Activated CD8-positive, alpha-beta T cell treated with anti-CD3 and anti-CD28 coated beads for 36 hours (primary cell): ENCODE measurements around the gene ZNF384. TPM values are rescaled to one million over a fixed set of nuclear protein-coding genes. Genes with fewer than 3 reads are reported as not detected.

ENCODE experiments used
- ATAC-seq: fragments of 200-7000 bp; cut with Tn5 transposase; one replicate; pipeline ENCODE4 v1.10.0; 2021; ENCODE audit warnings: mild to moderate bottlenecking, moderate library complexity
- CTCF ChIA-PET: fragments of 350-600 bp; sonication (Branson Sonifier 250); formaldehyde crosslinking; loops from one replicate; lab custom pipeline; 2021; ENCODE audit warnings: antibody characterized with exemption; lab: Charles Lee
- POLR2A ChIA-PET: fragments of 350-600 bp; sonication (Branson Sonifier 250); formaldehyde crosslinking; loops from one replicate; lab custom pipeline; 2021; ENCODE audit warnings: antibody characterized with exemption; lab: Charles Lee
- DNase-seq: peaks from one replicate; pipeline ENCODE4 v3.0.0-alpha.2; 2020
- H3K27ac Mint-ChIP-seq: one replicate; pipeline ENCODE4 v1.8.0; 2021; ENCODE audit warnings: mild to moderate bottlenecking, mixed read lengths
- H3K27me3 Mint-ChIP-seq: one replicate; pipeline ENCODE4 v1.8.0; 2021; ENCODE audit warnings: mixed read lengths
- H3K36me3 Mint-ChIP-seq: one replicate; pipeline ENCODE4 v1.8.0; 2021; ENCODE audit warnings: low read depth, mixed read lengths
- H3K4me1 Mint-ChIP-seq: one replicate; pipeline ENCODE4 v1.8.0; 2021; ENCODE audit warnings: low read depth, mixed read lengths
- H3K4me3 Mint-ChIP-seq: one replicate; pipeline ENCODE4 v1.8.0; 2021; ENCODE audit warnings: mild to moderate bottlenecking, moderate library complexity, mixed read lengths
- H3K9me3 Mint-ChIP-seq: one replicate; pipeline ENCODE4 v1.8.0; 2021; ENCODE audit warnings: mixed read lengths
- CTCF ChIP-seq: fragments of 200-600 bp; IDR thresholded peaks from one replicate; pipeline ENCODE4 v1.8.0; 2022; ENCODE audit warnings: antibody characterized with exemption, mild to moderate bottlenecking
- intact Hi-C: fragments of 100-400 bp; cut with micrococcal nuclease; formaldehyde crosslinking; loops from one replicate; pipeline ENCODE4 v1.10.0; 2022
- total RNA-seq, 2 experiments: library from RNA; stranded (reverse); gene quantifications; one replicate each; pipeline ENCODE4 v1.2.3, GENCODE V29; 2021

The ZNF384 gene
- total RNA-seq, 2 experiments from 2014 or later = 55.2 to 56.7 TPM

- CTCF ChIA-PET = interaction anchor here (0.9 to 6.0 kb wide), 9 partner anchors 9 to 133 kb away, joined by 3 to 41 read pairs (median 4); partner anchors contain the start of genes PTMS and ZNF384
- H3K9me3 Mint-ChIP-seq = no peaks in the 10 kb centered on the region
- DNase-seq (peak; percentile 78), ATAC-seq (peak; percentile 57)
- POLR2A ChIA-PET = interaction anchor here (0.6 to 3.3 kb wide), 17 partner anchors 11 to 181 kb away, joined by 3 to 18 read pairs (median 4); partner anchors contain the start of genes GAPDH and TAPBPL
- H3K4me1 Mint-ChIP-seq = peaks cover 64% of the 10 kb centered on the region
- peak overlapping the region; percentile 100 for H3K27ac Mint-ChIP-seq
- peaks cover 4% of the 10 kb centered on the region for H3K36me3 Mint-ChIP-seq
- intact Hi-C loops = no loop called here
- no peaks in the 10 kb centered on the region for H3K27me3 Mint-ChIP-seq
- H3K4me3 Mint-ChIP-seq = peak overlapping the region; percentile 78
- TF ChIP-seq CTCF = no peak
Measured at GRCh38 chr12:6632026-6632983, 56.9 kb downstream of the ZNF384 start.

GRCh38 chr12:6631549-6631961 is 57.6 kb downstream of the ZNF384 start:
- ChIA-PET CTCF (interaction anchor here (0.9 to 6.0 kb wide), 6 partner anchors 11 to 134 kb away, joined by 3 to 41 read pairs (median 6); partner anchors contain the start of gene PTMS), POLR2A (interaction anchor here (0.6 to 3.3 kb wide), 15 partner anchors 8 to 180 kb away, joined by 3 to 18 read pairs (median 5); partner anchors contain the start of genes GAPDH and TAPBPL)
- H3K36me3 Mint-ChIP-seq = peaks cover 4% of the 10 kb centered on the region
- TF ChIP-seq CTCF = no peak
- no peaks in the 10 kb centered on the region for H3K27me3 Mint-ChIP-seq
- DNase-seq (peak; percentile 42), ATAC-seq (peak; percentile 28)
- intact Hi-C loops = no loop called here
- no peaks in the 10 kb centered on the region for H3K9me3 Mint-ChIP-seq
- H3K4me1 Mint-ChIP-seq = peaks cover 68% of the 10 kb centered on the region
- peak overlapping the region; percentile 100 for H3K27ac Mint-ChIP-seq
- peak overlapping the region; percentile 78 for H3K4me3 Mint-ChIP-seq

- ATAC-seq = no peak
- Mint-ChIP-seq H3K27ac (peak overlapping the region; percentile 100), H3K9me3 (no peaks in the 10 kb centered on the region), H3K27me3 (no peaks in the 10 kb centered on the region), H3K36me3 (peaks cover 4% of the 10 kb centered on the region), H3K4me1 (peaks cover 63% of the 10 kb centered on the region), H3K4me3 (peak overlapping the region; percentile 78)
- TF ChIP-seq CTCF = no peak
- POLR2A ChIA-PET = interaction anchor here (1.3 to 3.3 kb wide), 6 partner anchors 9 to 66 kb away, joined by 3 to 18 read pairs (median 6); no protein-coding TSS in a partner anchor
- intact Hi-C loops = no loop called here
- DNase-seq = no peak
- CTCF ChIA-PET = interaction anchor here (0.8 to 6.0 kb wide), 4 partner anchors 11 to 53 kb away, joined by 3 to 41 read pairs (median 4); no protein-coding TSS in a partner anchor
Measured at GRCh38 chr12:6630736-6631135, 58.4 kb downstream of the ZNF384 start.

GRCh38 chr12:6627616-6628015 is 61.6 kb downstream of the ZNF384 start:
- intact Hi-C loops = no loop called here
- DNase-seq = peak; percentile 53
- ChIA-PET POLR2A (interaction anchor here (1.2 to 2.3 kb wide), 2 partner anchors 8 to 17 kb away, joined by 4 to 7 read pairs; partner anchors contain the start of gene LPAR5), CTCF (interaction anchor here (0.8 to 6.0 kb wide), 5 partner anchors 8 to 138 kb away, joined by 3 to 41 read pairs (median 4); partner anchors contain the start of gene PTMS)
- Mint-ChIP-seq H3K27me3 (no peaks in the 10 kb centered on the region), H3K9me3 (no peaks in the 10 kb centered on the region), H3K4me1 (peaks cover 42% of the 10 kb centered on the region), H3K36me3 (peaks cover 4% of the 10 kb centered on the region), H3K27ac (peak overlapping the region; percentile 84), H3K4me3 (peak overlapping the region; percentile 68)
- TF ChIP-seq CTCF = no peak
- peak; percentile 45 for ATAC-seq
